22Rv1 (cell line): ENCODE data around the gene GTPBP8.

ENCODE experiments used
- CTCF ChIP-seq: fragments of 450-650 bp; IDR thresholded peaks from 2 replicates; pipeline ENCODE4 v1.5.1; 2017; ENCODE audit warnings: mild to moderate bottlenecking
- ZFX ChIP-seq: fragments of 450-650 bp; IDR thresholded peaks from 2 replicates; pipeline ENCODE4 v1.6.1; 2017; ENCODE audit warnings: antibody characterized with exemption, borderline replicate concordance

DNA sequence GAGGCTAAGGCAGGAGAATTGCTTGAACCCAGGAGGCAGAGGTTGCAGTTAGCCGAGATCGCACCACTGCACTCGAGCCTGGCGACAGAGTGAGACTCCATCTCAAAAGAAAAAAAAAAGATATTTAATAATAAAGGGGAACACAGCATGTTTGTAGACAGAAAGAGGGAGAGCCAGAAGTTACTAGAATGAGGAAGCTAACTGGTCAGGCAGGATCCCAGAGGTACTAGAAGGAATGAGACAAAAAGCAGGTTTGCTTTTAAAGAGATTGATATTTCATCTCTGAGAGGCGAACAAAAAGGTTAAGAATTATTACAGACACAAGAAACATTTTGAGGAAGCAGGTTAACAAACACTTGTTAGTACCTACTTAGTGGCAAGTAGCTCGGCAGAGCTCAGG, 25.1 kb upstream of the GTPBP8 start:
- TF ChIP-seq CTCF, result no peak
- TF ChIP-seq ZFX, result no peak
